ENCODE measurements around the gene CDC42EP5. TPM values are rescaled to one million over a fixed set of nuclear protein-coding genes. Genes with fewer than 3 reads are reported as not detected.
A peak's percentile ranks its signal among the peaks of the same experiment; 100 is the strongest.
"Not testable (repeated sequence)": the region's sequence is repeated elsewhere in the genome, so short reads cannot be mapped to it uniquely, and the experiment has no call there.

Gene CDC42EP5
- total RNA-seq, 2 donors from 2014 or later = not detected

- peak; percentile 29 for ATAC-seq (replicated peaks)
- H3K27me3 Mint-ChIP-seq = peaks cover 17% of the 10 kb centered on the region
- not testable (repeated sequence) for H3K36me3 Mint-ChIP-seq (ENCODE audit: low read depth); H3K9me3 Mint-ChIP-seq; H3K27ac Mint-ChIP-seq
- H3K4me1 Mint-ChIP-seq = peaks cover 11% of the 10 kb centered on the region
- peak overlapping the region; percentile 26 for H3K4me3 Mint-ChIP-seq
Observed at GRCh38 chr19:54498451-54498772, 25.3 kb upstream of the CDC42EP5 start.

- Mint-ChIP-seq H3K4me1 (peaks cover 11% of the 10 kb centered on the region), H3K4me3 (peak overlapping the region; percentile 26), H3K27me3 (peaks cover 20% of the 10 kb centered on the region)
- ATAC-seq (replicated peaks) = peak; percentile 91
- not testable (repeated sequence) for H3K36me3 Mint-ChIP-seq (ENCODE audit: low read depth); H3K9me3 Mint-ChIP-seq; H3K27ac Mint-ChIP-seq
Observed at GRCh38 chr19:54497747-54498450, 24.8 kb upstream of the CDC42EP5 start.

GRCh38 chr19:54495284-54495683 lies 22.2 kb upstream of the CDC42EP5 start:
- ATAC-seq (replicated peaks); H3K9me3 Mint-ChIP-seq; H3K27ac Mint-ChIP-seq; H3K4me3 Mint-ChIP-seq; H3K4me1 Mint-ChIP-seq; H3K36me3 Mint-ChIP-seq (ENCODE audit: low read depth): not testable (repeated sequence)
- peaks cover 18% of the 10 kb centered on the region for H3K27me3 Mint-ChIP-seq

GRCh38 chr19:54493967-54494585 lies 21.0 kb upstream of the CDC42EP5 start:
- H3K27ac Mint-ChIP-seq = no peak overlapping the region
- H3K9me3 Mint-ChIP-seq = peaks cover 3% of the 10 kb centered on the region
- no peak for ATAC-seq (replicated peaks)
- peaks cover 5% of the 10 kb centered on the region for H3K4me1 Mint-ChIP-seq
- H3K27me3 Mint-ChIP-seq = peaks cover 15% of the 10 kb centered on the region
- H3K36me3 Mint-ChIP-seq (ENCODE audit: low read depth) = no peaks in the 10 kb centered on the region
- H3K4me3 Mint-ChIP-seq = no peak overlapping the region

GRCh38 chr19:54493056-54493455 lies 20.0 kb upstream of the CDC42EP5 start:
- ATAC-seq (replicated peaks); H3K27ac Mint-ChIP-seq; H3K9me3 Mint-ChIP-seq; H3K4me3 Mint-ChIP-seq; H3K36me3 Mint-ChIP-seq (ENCODE audit: low read depth); H3K4me1 Mint-ChIP-seq: not testable (repeated sequence)
- H3K27me3 Mint-ChIP-seq = peaks cover 15% of the 10 kb centered on the region

GRCh38 chr19:54492568-54492967 lies 19.5 kb upstream of the CDC42EP5 start:
- ATAC-seq (replicated peaks) = no peak
- H3K27me3 Mint-ChIP-seq = peaks cover 15% of the 10 kb centered on the region
- H3K36me3 Mint-ChIP-seq (ENCODE audit: low read depth) = no peaks in the 10 kb centered on the region
- H3K4me3 Mint-ChIP-seq = no peak overlapping the region
- H3K27ac Mint-ChIP-seq = no peak overlapping the region
- H3K9me3 Mint-ChIP-seq = peaks cover 3% of the 10 kb centered on the region
- H3K4me1 Mint-ChIP-seq = peaks cover 2% of the 10 kb centered on the region

- H3K4me3 Mint-ChIP-seq = no peak overlapping the region
- no peaks in the 10 kb centered on the region for H3K4me1 Mint-ChIP-seq
- H3K27ac Mint-ChIP-seq = no peak overlapping the region
- ATAC-seq (replicated peaks) = no peak
- H3K9me3 Mint-ChIP-seq = no peaks in the 10 kb centered on the region
- H3K36me3 Mint-ChIP-seq (ENCODE audit: low read depth) = no peaks in the 10 kb centered on the region
- H3K27me3 Mint-ChIP-seq = peaks cover 14% of the 10 kb centered on the region
Observed at GRCh38 chr19:54489766-54490165, 16.7 kb upstream of the CDC42EP5 start.

GRCh38 chr19:54489341-54489740 lies 16.2 kb upstream of the CDC42EP5 start:
- Mint-ChIP-seq H3K4me3 (no peak overlapping the region), H3K27ac (no peak overlapping the region), H3K9me3 (no peaks in the 10 kb centered on the region), H3K36me3 (ENCODE audit: low read depth) (no peaks in the 10 kb centered on the region), H3K4me1 (no peaks in the 10 kb centered on the region), H3K27me3 (peaks cover 16% of the 10 kb centered on the region)
- ATAC-seq (replicated peaks) = no peak

- ATAC-seq (replicated peaks) = no peak
- H3K36me3 Mint-ChIP-seq (ENCODE audit: low read depth) = no peaks in the 10 kb centered on the region
- peaks cover 5% of the 10 kb centered on the region for H3K4me1 Mint-ChIP-seq
- no peak overlapping the region for H3K4me3 Mint-ChIP-seq
- no peak overlapping the region for H3K27ac Mint-ChIP-seq
- H3K9me3 Mint-ChIP-seq = no peaks in the 10 kb centered on the region
- H3K27me3 Mint-ChIP-seq = peaks cover 20% of the 10 kb centered on the region
Observed at GRCh38 chr19:54485851-54486250, 12.8 kb upstream of the CDC42EP5 start.

GRCh38 chr19:54484451-54484850 lies 11.4 kb upstream of the CDC42EP5 start:
- H3K4me1 Mint-ChIP-seq = peaks cover 5% of the 10 kb centered on the region
- H3K27me3 Mint-ChIP-seq = peaks cover 20% of the 10 kb centered on the region
- no peak overlapping the region for H3K27ac Mint-ChIP-seq
- no peak overlapping the region for H3K4me3 Mint-ChIP-seq
- no peaks in the 10 kb centered on the region for H3K36me3 Mint-ChIP-seq (ENCODE audit: low read depth)
- H3K9me3 Mint-ChIP-seq = no peaks in the 10 kb centered on the region
- no peak for ATAC-seq (replicated peaks)

- Mint-ChIP-seq H3K4me1 (peaks cover 5% of the 10 kb centered on the region), H3K27me3 (peaks cover 25% of the 10 kb centered on the region), H3K4me3 (no peak overlapping the region), H3K9me3 (no peaks in the 10 kb centered on the region), H3K27ac (no peak overlapping the region), H3K36me3 (ENCODE audit: low read depth) (no peaks in the 10 kb centered on the region)
- no peak for ATAC-seq (replicated peaks)
Observed at GRCh38 chr19:54482889-54483288, 9.8 kb upstream of the CDC42EP5 start.

GRCh38 chr19:54481326-54481930 lies 8.3 kb upstream of the CDC42EP5 start:
- Mint-ChIP-seq H3K4me3 (no peak overlapping the region), H3K4me1 (peaks cover 5% of the 10 kb centered on the region), H3K9me3 (no peaks in the 10 kb centered on the region), H3K27me3 (peaks cover 34% of the 10 kb centered on the region), H3K27ac (no peak overlapping the region), H3K36me3 (ENCODE audit: low read depth) (no peaks in the 10 kb centered on the region)
- no peak for ATAC-seq (replicated peaks)

- Mint-ChIP-seq H3K27me3 (peaks cover 32% of the 10 kb centered on the region), H3K36me3 (ENCODE audit: low read depth) (no peaks in the 10 kb centered on the region), H3K27ac (no peak overlapping the region), H3K4me1 (peaks cover 5% of the 10 kb centered on the region), H3K9me3 (no peaks in the 10 kb centered on the region), H3K4me3 (no peak overlapping the region)
- no peak for ATAC-seq (replicated peaks)
Observed at GRCh38 chr19:54480051-54480450, 7.0 kb upstream of the CDC42EP5 start.

- Mint-ChIP-seq H3K4me1 (peaks cover 5% of the 10 kb centered on the region), H3K27ac (no peak overlapping the region), H3K4me3 (no peak overlapping the region), H3K27me3 (peaks cover 28% of the 10 kb centered on the region), H3K36me3 (ENCODE audit: low read depth) (no peaks in the 10 kb centered on the region), H3K9me3 (no peaks in the 10 kb centered on the region)
- peak; percentile 48 for ATAC-seq (replicated peaks)
Observed at GRCh38 chr19:54478677-54479266, 5.7 kb upstream of the CDC42EP5 start.

- no peaks in the 10 kb centered on the region for H3K36me3 Mint-ChIP-seq (ENCODE audit: low read depth)
- peaks cover 5% of the 10 kb centered on the region for H3K4me1 Mint-ChIP-seq
- H3K27ac Mint-ChIP-seq = no peak overlapping the region
- H3K4me3 Mint-ChIP-seq = no peak overlapping the region
- no peaks in the 10 kb centered on the region for H3K9me3 Mint-ChIP-seq
- ATAC-seq (replicated peaks) = no peak
- peaks cover 33% of the 10 kb centered on the region for H3K27me3 Mint-ChIP-seq
Observed at GRCh38 chr19:54477650-54478049, 4.6 kb upstream of the CDC42EP5 start.

Data from activated T-helper 17 cell treated with anti-CD3 and anti-CD28 coated beads, Interleukin-2, amount 50 U/mL, for 72 hours (primary cell).